ENCODE results near the gene ZXDC. TPM values are rescaled to one million over a fixed set of nuclear protein-coding genes. Genes with fewer than 3 reads are reported as not detected.

ZXDC gene
- total RNA-seq, 4 donors from 2014 or later, result 25.9 to 47.6 (median 35.3) TPM

- peaks cover 13 to 58% (median 30%) of the 10 kb centered on the region in 3 donors for H3K4me1 ChIP-seq
- 21 to 29% methylated on average over 5 to 6 of the region's 72 CpGs for WGBS, 2 donors (ENCODE audit: low coverage in 1 of 2)
- H3K36me3 ChIP-seq, result peaks cover 0 to 18% of the 10 kb centered on the region in 2 donors
- H3K4me3 ChIP-seq, result peak overlapping the region; percentile 51 to 85
- peak overlapping the region; percentile 80 to 99 (median 96) for H3K27ac ChIP-seq
- H3K27me3 ChIP-seq, result no peaks in the 10 kb centered on the region
- no peaks in the 10 kb centered on the region for H3K9me3 ChIP-seq
- ATAC-seq, result no peak
- TF ChIP-seq EP300 (IDR thresholded peaks at IDR 0.05), result no peak
- TF ChIP-seq POLR2A (IDR thresholded peaks at IDR 0.05), result no peak
- peak in 1 of 4 experiments; percentile 22 for TF ChIP-seq CTCF (IDR thresholded peaks at IDR 0.05)
- TF ChIP-seq POLR2AphosphoS5 (IDR thresholded peaks at IDR 0.05), result no peak
Measured at GRCh38 chr3:126474498-126475412, 936 bp downstream of the ZXDC start.

DNA sequence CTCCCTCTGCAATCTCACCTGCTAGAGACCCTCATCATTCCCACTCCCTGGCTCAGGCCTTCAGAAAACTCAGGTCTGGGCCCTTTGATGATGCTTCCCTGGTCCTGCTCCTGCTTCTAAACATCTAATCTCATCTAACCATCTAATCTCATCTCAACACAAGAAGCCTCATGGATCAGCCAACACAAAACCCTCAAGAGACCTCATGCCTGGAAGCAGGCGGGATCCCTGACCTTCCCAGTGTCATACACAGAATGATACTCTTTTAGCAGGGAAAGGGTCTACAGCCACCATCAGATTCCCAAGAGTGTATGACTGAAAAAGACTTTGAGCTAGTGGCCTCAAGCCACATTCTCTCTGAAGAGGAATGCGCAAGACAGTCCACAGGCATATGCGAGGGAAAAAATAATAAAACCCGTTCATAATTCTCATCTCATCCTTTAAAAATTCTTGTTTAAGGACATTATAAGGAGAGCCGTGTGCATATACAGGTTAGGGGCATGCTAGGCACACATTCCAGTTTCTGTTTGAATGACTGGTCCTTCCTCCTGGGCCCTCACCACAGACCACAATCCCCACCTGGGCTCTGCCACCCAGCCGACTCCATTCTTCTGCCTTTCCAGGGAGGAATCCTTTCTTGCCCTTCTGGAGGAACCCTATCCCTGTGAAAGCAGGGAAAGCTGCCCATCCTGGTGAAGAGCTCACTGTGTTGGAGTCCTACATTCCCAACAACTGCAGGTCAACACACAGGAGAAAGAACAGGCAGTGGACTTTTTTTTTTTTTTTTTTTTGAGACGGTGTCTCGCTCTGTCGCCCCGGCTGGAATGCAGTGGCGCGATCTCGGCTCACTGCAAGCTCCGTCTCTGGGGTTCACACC, 2.2 kb downstream of the ZXDC start:
- Histone ChIP-seq H3K9me3 (no peaks in the 10 kb centered on the region), H3K4me3 (peak overlapping the region in 1 of 2 donors; percentile 85), H3K27me3 (no peaks in the 10 kb centered on the region), H3K4me1 (peaks cover 13 to 69% (median 30%) of the 10 kb centered on the region in 3 donors), H3K27ac (peak overlapping the region in 3 of 4 donors; percentile 49 to 61 (median 58)), H3K36me3 (peaks cover 0 to 30% of the 10 kb centered on the region in 2 donors)
- 60 to 67% methylated on average over 7 to 9 of the region's 14 CpGs for WGBS, 2 donors (ENCODE audit: low coverage in 1 of 2)
- ATAC-seq, result no peak
- TF ChIP-seq POLR2A (IDR thresholded peaks at IDR 0.05) (no peak), CTCF (IDR thresholded peaks at IDR 0.05) (no peak), EP300 (IDR thresholded peaks at IDR 0.05) (no peak), POLR2AphosphoS5 (IDR thresholded peaks at IDR 0.05) (no peak)

- TF ChIP-seq POLR2AphosphoS5 (IDR thresholded peaks at IDR 0.05) (peak; percentile 92), EP300 (IDR thresholded peaks at IDR 0.05) (no peak), POLR2A (IDR thresholded peaks at IDR 0.05) (no peak), CTCF (IDR thresholded peaks at IDR 0.05) (peak in 2 of 4 experiments; percentile 20 to 21)
- Histone ChIP-seq H3K36me3 (peaks cover 0 to 41% of the 10 kb centered on the region in 2 donors), H3K4me3 (peak overlapping the region in 1 of 2 donors; percentile 85), H3K4me1 (peaks cover 13 to 80% (median 30%) of the 10 kb centered on the region in 3 donors), H3K9me3 (no peaks in the 10 kb centered on the region), H3K27ac (peak overlapping the region in 3 of 4 donors; percentile 49 to 61 (median 58)), H3K27me3 (no peaks in the 10 kb centered on the region)
- peak; percentile 58 for ATAC-seq
- WGBS, 2 donors (ENCODE audit: low coverage in 1 of 2), result 22 to 32% methylated on average over 7 of the region's 8 CpGs
Measured at GRCh38 chr3:126472277-126473006, 3.2 kb downstream of the ZXDC start.

DNA sequence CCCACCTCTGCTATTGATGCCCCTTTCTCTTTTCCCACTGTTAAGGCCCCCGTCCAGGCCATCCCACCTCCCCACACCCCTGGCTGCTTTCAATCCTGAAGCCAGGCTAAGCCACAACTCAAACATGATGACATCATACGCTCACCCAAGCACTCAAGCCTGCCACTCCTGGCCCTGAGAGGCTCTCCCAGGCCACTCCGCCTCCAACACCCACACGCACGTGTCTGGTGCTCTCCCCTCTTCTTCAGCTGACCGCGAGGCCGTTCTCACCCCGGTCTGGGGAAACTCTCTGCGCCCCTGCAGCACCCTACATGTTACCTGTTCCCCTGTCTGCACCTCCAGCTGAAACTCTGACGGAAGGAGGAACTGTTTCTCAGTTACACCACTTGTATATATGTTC, 6.2 kb downstream of the ZXDC start:
- Histone ChIP-seq H3K4me1 (peaks cover 13 to 95% (median 27%) of the 10 kb centered on the region in 3 donors), H3K36me3 (peaks cover 0 to 71% of the 10 kb centered on the region in 2 donors), H3K9me3 (no peaks in the 10 kb centered on the region), H3K27me3 (no peaks in the 10 kb centered on the region), H3K27ac (no peak overlapping the region), H3K4me3 (no peak overlapping the region)
- WGBS, 2 donors (ENCODE audit: low coverage in 1 of 2), result 86 to 91% methylated on average over 4 to 11 of the region's 11 CpGs
- TF ChIP-seq CTCF (IDR thresholded peaks at IDR 0.05), result no peak
- ATAC-seq, result no peak

All from gastroesophageal sphincter (tissue), 4 donors.